Endothelial cell of umbilical vein (primary cell): ENCODE data around the gene ASMTL. TPM values are rescaled to one million over a fixed set of nuclear protein-coding genes. Genes with fewer than 3 reads are reported as not detected.

ENCODE experiments used
- BruUV-seq: library from RNA; stranded (reverse); fragments of 400-500 nt; replicated peaks from 2 replicates; lab custom pipeline; 2021; lab: Mats Ljungman, UMichigan
- CTCF ChIA-PET: fragments of 300-600, 350-600 bp; sonication (Branson Sonifier 250); formaldehyde crosslinking; loops from one replicate; lab custom pipeline; 2021; ENCODE audit warnings: antibody characterized with exemption, inconsistent platforms; lab: Charles Lee
- POLR2A ChIA-PET: fragments of 300-600, 350-600 bp; sonication (Branson Sonifier 250); formaldehyde crosslinking; loops from one replicate; lab custom pipeline; 2021; ENCODE audit warnings: antibody characterized with exemption, inconsistent platforms; lab: Charles Lee
- DNase-seq: peaks from one replicate; pipeline ENCODE4 v3.0.0-alpha.2; 2011; ENCODE audit warnings: low read depth, low spot score
- FAIRE-seq: peaks from 2 replicates; lab custom pipeline; 2011; peaks lifted over from hg19 to GRCh38; lab: Jason Lieb, UNC
- H2AFZ ChIP-seq: 2 replicates; pipeline ENCODE4 v1.6.0; 2012; ENCODE audit warnings: low read depth, low read length, control low read depth, inconsistent platforms
- H3K27ac ChIP-seq: 2 replicates; pipeline ENCODE4 v1.5.1; 2011; ENCODE audit warnings: low read depth, mild to moderate bottlenecking, control low read depth, low read length, moderate library complexity; ENCODE audit not compliant: insufficient read depth
- H3K27me3 ChIP-seq, 2 experiments: 2 replicates each; pipeline versions ENCODE4 v1.6.0 to v1.6.1; 2011; ENCODE audit warnings: low read length in 2 of 2, mixed read lengths in 1 of 2; ENCODE audit not compliant: control insufficient read depth in 2 of 2, insufficient read depth in 2 of 2
- H3K36me3 ChIP-seq, 2 experiments: 2 replicates in 1 of 2; 3 replicates in 1 of 2; pipeline ENCODE4 v1.5.1; 2011; ENCODE audit warnings: low read length in 2 of 2, mild to moderate bottlenecking in 1 of 2, moderate library complexity in 1 of 2; ENCODE audit not compliant: control insufficient read depth in 2 of 2, insufficient read depth in 2 of 2; ENCODE audit errors: extremely low read depth in 1 of 2
- H3K4me1 ChIP-seq: 3 replicates; pipeline ENCODE4 v1.5.1; 2011; ENCODE audit warnings: mild to moderate bottlenecking, low read length; ENCODE audit not compliant: control insufficient read depth, insufficient read depth; ENCODE audit errors: extremely low read depth
- H3K4me2 ChIP-seq: 2 replicates; pipeline ENCODE4 v1.6.1; 2011; ENCODE audit warnings: low read length, control low read depth, mixed read lengths; ENCODE audit not compliant: insufficient read depth
- H3K4me3 ChIP-seq, 3 experiments: fragments of 200-600 bp in 1 of 3; sonication (generic), shearing (Covaris generic) in 1 of 3; replicated peaks in 1 of 3; 2 replicates each; pipeline ENCODE4 v1.5.1; 2011 to 2016; ENCODE audit warnings: control low read depth in 3 of 3, low read length in 3 of 3, mild to moderate bottlenecking in 2 of 3, inconsistent platforms in 1 of 3, low read depth in 1 of 3, moderate library complexity in 1 of 3; ENCODE audit not compliant: insufficient read depth in 1 of 3
- H3K79me2 ChIP-seq: 2 replicates; pipeline ENCODE4 v1.6.0; 2012; ENCODE audit warnings: low read length, inconsistent platforms; ENCODE audit not compliant: control insufficient read depth, insufficient read depth
- H3K9ac ChIP-seq: replicated peaks from 2 replicates; pipeline ENCODE3; 2011; ENCODE audit warnings: low read length, control low read depth; ENCODE audit not compliant: insufficient read depth; ENCODE audit errors: extremely low read depth
- H3K9me1 ChIP-seq: replicated peaks from 3 replicates; pipeline ENCODE4 v1.6.0; 2011; ENCODE audit warnings: mild to moderate bottlenecking, low read length; ENCODE audit not compliant: control insufficient read depth, insufficient read depth; ENCODE audit errors: extremely low read depth
- H3K9me3 ChIP-seq: replicated peaks from 2 replicates; pipeline ENCODE4 v1.5.1; 2012; ENCODE audit warnings: low read length, inconsistent platforms; ENCODE audit not compliant: control insufficient read depth, insufficient read depth
- H4K20me1 ChIP-seq: replicated peaks from 2 replicates; pipeline ENCODE3; 2011; ENCODE audit warnings: mild to moderate bottlenecking, low read length; ENCODE audit not compliant: control insufficient read depth, insufficient read depth; ENCODE audit errors: extremely low read depth
- FOS ChIP-seq: IDR thresholded peaks from 2 replicates; pipeline ENCODE4 v1.6.1; 2011; ENCODE audit warnings: mild to moderate bottlenecking, low read length, moderate library complexity, borderline replicate concordance; ENCODE audit not compliant: insufficient read depth
- JUN ChIP-seq: IDR thresholded peaks from 2 replicates; pipeline ENCODE4 v1.6.1; 2011; ENCODE audit warnings: borderline replicate concordance, low read depth; ENCODE audit not compliant: insufficient read length, insufficient read depth
- MYC ChIP-seq: IDR thresholded peaks from one replicate; pipeline ENCODE4 v1.6.1; 2011; ENCODE audit warnings: mild to moderate bottlenecking, low read depth, low read length
- POLR2A ChIP-seq: IDR thresholded peaks from 2 replicates; pipeline ENCODE4 v1.6.1; 2012; ENCODE audit warnings: low read depth, mild to moderate bottlenecking, control low read depth, low read length
- POLR2AphosphoS5 ChIP-seq: IDR thresholded peaks from 2 replicates; pipeline ENCODE4 v1.6.1; 2012; ENCODE audit warnings: low read depth, mild to moderate bottlenecking, control low read depth, low read length, moderate library complexity; ENCODE audit not compliant: insufficient read depth
- dilution Hi-C: fragments of 300-500 bp; cut with MboI; formaldehyde crosslinking; loops from one replicate; pipeline ENCODE4 v1.15.0; 2019; ENCODE audit warnings: low sequenced_read_pairs; ENCODE audit not compliant: extremely low pct_ligation_motif_present
- intact Hi-C: fragments of 100-400 bp; cut with micrococcal nuclease; formaldehyde crosslinking; loops from one replicate; pipeline ENCODE4 v1.10.0; 2022
- polyA plus RNA-seq, 4 experiments: library from polyadenylated mRNA; depleted of rRNA in 3 of 4; stranded (reverse) in 3 of 4; unstranded in 1 of 4; fragments of >200 nt; gene quantifications; 2 replicates each; pipeline versions ENCODE4 v1.2.1 to v1.2.3, GENCODE V29; 2011 to 2012; ENCODE audit warnings: missing spikeins in 1 of 4
- total RNA-seq: library from RNA; stranded (reverse); gene quantifications from 2 replicates; pipeline ENCODE4 v1.2.3, GENCODE V29; 2021
- TF ChIP-seq, protein P1 (sequence below): IDR thresholded peaks from 2 replicates; pipeline ENCODE4 v1.6.1; 2011; ENCODE audit not compliant: insufficient read depth, insufficient read length
- TF ChIP-seq, protein P2 (sequence below), 2 donors: IDR thresholded peaks; 1 replicate in 1 of 2; 2 replicates in 1 of 2; pipeline ENCODE4 v1.5.1; 2011; ENCODE audit warnings: low read length in 2 of 2, mild to moderate bottlenecking in 2 of 2, moderate library complexity in 2 of 2, control low read depth in 1 of 2, inconsistent platforms in 1 of 2, low read depth in 1 of 2; ENCODE audit not compliant: insufficient read depth in 1 of 2; ENCODE audit errors: extremely low read depth in 1 of 2

ASMTL gene
- total and polyA plus RNA-seq, 2 donors (not counting 3 experiments of a cell fraction or from before 2014, with no cell fraction given), result 27.1 to 29.9 TPM

DNA sequence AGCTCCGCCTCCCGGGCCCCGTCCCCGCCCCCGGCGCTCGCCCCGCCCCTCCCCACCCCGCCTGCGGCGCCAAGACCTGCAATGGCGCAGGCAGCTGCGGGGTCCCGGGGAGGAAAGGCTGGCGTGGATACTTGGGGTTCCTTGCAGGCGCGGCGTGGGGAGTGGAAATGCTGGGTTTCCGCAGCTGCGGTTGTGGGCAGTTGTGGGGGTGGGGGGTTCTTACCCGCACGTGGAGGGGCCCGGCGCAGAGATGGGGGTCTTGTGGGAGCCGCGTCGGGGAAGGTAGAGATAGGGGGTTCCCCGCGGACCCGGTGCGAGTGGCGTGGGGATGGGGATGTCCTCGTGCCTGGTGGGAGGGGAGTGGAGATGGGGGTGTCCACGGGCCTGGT is 680 bp upstream of the ASMTL start:
- H3K27me3 ChIP-seq, result no peaks in the 10 kb centered on the region
- no peak overlapping the region for H3K27ac ChIP-seq
- no peaks in the 10 kb centered on the region for H3K9me1 ChIP-seq
- peaks cover 27% of the 10 kb centered on the region for H3K79me2 ChIP-seq
- no peaks in the 10 kb centered on the region for H3K36me3 ChIP-seq
- no peaks in the 10 kb centered on the region for H3K9me3 ChIP-seq
- dilution Hi-C loops (no loop called here), intact Hi-C loops (loop anchor here (1.0 to 10.0 kb wide), 7 partner anchors 61 to 1238 kb away; partner anchors contain the start of genes AKAP17A, CD99 and SLC25A6)
- peak overlapping the region in 2 of 3 experiments; percentile 28 to 73 for H3K4me3 ChIP-seq
- DNase-seq (no peak), FAIRE-seq (no peak)
- no TSS peak for BruUV-seq
- POLR2A ChIA-PET, result no interaction called here
- H3K4me2 ChIP-seq, result peak overlapping the region; percentile 32
- H2AFZ ChIP-seq, result peak overlapping the region; percentile 92
- H4K20me1 ChIP-seq, result no peaks in the 10 kb centered on the region
- H3K4me1 ChIP-seq, result peaks cover 2% of the 10 kb centered on the region
- peak overlapping the region; percentile 44 for H3K9ac ChIP-seq
- CTCF ChIA-PET, result no interaction called here
- TF ChIP-seq POLR2AphosphoS5 (no peak), MYC (no peak), FOS (no peak), POLR2A (no peak), JUN (no peak)
- TF ChIP-seq, protein P1, sequence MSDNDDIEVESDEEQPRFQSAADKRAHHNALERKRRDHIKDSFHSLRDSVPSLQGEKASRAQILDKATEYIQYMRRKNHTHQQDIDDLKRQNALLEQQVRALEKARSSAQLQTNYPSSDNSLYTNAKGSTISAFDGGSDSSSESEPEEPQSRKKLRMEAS, result no peak
- TF ChIP-seq, protein P2, sequence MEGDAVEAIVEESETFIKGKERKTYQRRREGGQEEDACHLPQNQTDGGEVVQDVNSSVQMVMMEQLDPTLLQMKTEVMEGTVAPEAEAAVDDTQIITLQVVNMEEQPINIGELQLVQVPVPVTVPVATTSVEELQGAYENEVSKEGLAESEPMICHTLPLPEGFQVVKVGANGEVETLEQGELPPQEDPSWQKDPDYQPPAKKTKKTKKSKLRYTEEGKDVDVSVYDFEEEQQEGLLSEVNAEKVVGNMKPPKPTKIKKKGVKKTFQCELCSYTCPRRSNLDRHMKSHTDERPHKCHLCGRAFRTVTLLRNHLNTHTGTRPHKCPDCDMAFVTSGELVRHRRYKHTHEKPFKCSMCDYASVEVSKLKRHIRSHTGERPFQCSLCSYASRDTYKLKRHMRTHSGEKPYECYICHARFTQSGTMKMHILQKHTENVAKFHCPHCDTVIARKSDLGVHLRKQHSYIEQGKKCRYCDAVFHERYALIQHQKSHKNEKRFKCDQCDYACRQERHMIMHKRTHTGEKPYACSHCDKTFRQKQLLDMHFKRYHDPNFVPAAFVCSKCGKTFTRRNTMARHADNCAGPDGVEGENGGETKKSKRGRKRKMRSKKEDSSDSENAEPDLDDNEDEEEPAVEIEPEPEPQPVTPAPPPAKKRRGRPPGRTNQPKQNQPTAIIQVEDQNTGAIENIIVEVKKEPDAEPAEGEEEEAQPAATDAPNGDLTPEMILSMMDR (IDR thresholded peaks at IDR 0.05; ENCODE audit: extremely low read depth in 1 of 2, insufficient read depth in 1 of 2, low read depth in 1 of 2, low read length in 2 of 2), result no peak
